Skeletal muscle cell (primary cell): ENCODE data around the gene ZCCHC2.

Experiments used
- DNase-seq: peaks from one replicate; pipeline ENCODE4 v3.0.0-alpha.2; 2010; ENCODE audit warnings: low read depth
- H3K4me3 ChIP-seq: 2 replicates; pipeline ENCODE4 v1.5.1; 2011; ENCODE audit warnings: low read depth, mild to moderate bottlenecking, control low read depth, low read length, moderate library complexity

Gene ZCCHC2

GRCh38 chr18:62571037-62571436 is 48.2 kb downstream of the ZCCHC2 start:
- H3K4me3 ChIP-seq, result no peak overlapping the region
- no peak for DNase-seq

- H3K4me3 ChIP-seq, result no peak overlapping the region
- DNase-seq, result no peak
Observed at GRCh38 chr18:62571648-62572047, 48.8 kb downstream of the ZCCHC2 start.

DNA sequence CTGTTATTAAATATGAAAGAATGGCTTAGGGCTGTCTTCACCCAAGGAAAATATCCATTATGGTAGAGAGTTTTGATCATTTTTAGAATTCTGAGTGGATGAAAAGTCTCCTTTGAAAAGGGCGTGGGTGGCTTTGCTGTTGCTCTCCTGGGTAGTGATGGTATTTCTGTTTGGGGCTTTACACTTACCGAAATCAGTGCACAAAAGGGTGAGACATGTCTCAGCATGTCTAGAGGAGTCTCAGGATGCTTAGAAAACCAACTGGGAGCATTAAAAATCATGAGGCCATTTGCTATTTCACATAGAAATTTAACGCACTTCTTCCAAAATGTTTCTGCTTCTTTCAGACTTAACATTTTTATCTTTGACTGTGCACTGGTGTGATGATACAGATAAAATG is 49.6 kb downstream of the ZCCHC2 start:
- H3K4me3 ChIP-seq, result no peak overlapping the region
- DNase-seq, result no peak

DNA sequence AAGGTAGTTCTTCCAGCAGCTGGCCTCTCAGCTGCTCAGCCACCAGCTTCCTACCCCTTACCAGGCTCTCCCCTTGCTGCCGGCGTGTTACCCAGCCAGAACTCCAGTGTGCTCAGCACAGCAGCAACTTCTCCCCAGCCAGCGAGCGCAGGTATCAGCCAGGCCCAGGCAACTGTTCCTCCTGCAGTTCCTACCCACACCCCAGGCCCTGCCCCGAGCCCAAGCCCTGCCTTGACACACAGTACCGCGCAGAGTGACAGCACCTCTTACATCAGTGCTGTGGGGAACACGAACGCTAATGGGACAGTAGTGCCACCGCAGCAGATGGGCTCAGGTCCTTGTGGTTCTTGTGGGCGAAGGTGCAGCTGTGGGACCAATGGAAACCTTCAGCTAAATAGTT is 52.0 kb downstream of the ZCCHC2 start:
- H3K4me3 ChIP-seq, result no peak overlapping the region

GRCh38 chr18:62576271-62576670 is 53.4 kb downstream of the ZCCHC2 start:
- no peak overlapping the region for H3K4me3 ChIP-seq
- DNase-seq, result no peak

More for the DNA sequence above, 52.0 kb downstream of the ZCCHC2 start:
- DNase-seq, result no peak

DNA sequence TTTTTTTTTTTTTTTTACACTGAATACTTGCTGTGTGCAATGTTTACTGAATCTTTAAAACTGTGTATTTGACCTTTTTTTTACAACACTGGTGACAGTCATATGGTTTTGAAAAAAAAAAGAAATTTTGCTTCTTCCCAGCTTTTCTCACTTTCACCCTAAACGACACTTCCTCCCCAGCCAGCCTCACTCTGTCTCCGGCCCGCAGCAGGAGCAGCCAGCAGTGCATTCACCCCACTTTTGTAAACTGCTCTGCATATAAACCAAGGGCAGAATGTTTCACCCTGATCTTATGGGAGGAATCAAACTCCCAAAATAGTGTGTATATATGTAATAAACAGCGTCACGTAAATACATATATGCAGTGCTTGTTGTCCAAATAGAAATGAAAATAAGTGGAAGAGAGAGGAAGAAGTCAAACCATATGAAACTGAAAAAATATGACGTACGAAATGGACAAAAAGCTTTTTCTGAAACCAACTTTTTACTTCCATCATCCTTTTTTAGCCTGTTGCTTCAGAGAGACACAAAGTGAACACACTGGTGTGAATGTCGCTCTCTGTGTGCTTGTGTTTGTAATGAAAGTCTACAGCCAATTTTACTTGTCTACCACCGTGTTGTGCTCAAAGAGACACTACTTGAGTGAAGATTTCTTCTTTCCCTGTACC is 54.2 kb downstream of the ZCCHC2 start:
- no peak for DNase-seq
- H3K4me3 ChIP-seq, result no peak overlapping the region

DNA sequence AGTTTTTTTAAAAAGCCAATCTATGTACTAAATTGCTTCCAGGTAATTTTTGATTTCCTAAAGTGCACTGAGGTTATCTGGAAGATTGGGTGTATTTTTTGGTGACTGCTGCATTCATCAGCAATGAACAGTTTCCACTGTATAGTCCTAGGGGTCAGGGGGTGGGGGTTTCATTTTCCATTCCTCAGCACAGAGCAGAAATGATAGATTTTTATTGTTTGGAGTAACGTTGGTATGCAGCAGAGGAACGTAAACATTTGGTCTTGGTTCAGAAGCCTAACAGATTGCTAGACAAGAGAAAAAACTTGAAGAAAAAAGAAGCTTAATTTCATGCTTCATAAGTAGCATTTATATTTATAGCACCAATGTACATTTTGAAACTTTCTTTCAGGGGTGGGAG is 54.9 kb downstream of the ZCCHC2 start:
- DNase-seq, result no peak
- H3K4me3 ChIP-seq, result no peak overlapping the region

DNA sequence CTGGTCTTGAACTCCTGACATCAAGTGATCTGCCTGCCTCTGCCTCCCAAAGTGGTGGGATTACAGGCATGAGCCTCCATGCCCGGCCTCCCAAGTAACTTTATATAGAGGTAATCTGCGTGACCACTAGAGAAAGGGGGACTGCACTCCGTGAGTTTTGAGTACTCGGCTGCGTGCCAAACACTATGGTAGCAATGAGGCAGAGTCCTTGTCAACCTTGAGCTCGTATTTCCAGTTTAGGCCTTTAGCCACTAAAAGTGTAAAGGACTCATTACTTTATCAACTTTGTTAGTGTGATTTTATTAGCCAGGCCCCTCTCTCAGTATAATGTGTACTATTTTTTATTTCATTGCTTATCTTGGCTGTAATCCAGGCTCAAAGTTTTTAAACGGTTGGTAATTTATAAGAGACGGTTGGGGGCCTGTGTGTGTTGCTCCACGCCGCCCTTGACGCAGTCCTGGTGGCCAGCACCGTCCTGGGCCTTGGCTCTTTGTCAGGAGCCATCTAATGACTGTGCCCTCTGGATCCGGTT is 56.2 kb downstream of the ZCCHC2 start:
- no peak overlapping the region for H3K4me3 ChIP-seq
- no peak for DNase-seq

- DNase-seq, result no peak
- no peak overlapping the region for H3K4me3 ChIP-seq
Observed at GRCh38 chr18:62583376-62583775, 60.6 kb downstream of the ZCCHC2 start.

DNA sequence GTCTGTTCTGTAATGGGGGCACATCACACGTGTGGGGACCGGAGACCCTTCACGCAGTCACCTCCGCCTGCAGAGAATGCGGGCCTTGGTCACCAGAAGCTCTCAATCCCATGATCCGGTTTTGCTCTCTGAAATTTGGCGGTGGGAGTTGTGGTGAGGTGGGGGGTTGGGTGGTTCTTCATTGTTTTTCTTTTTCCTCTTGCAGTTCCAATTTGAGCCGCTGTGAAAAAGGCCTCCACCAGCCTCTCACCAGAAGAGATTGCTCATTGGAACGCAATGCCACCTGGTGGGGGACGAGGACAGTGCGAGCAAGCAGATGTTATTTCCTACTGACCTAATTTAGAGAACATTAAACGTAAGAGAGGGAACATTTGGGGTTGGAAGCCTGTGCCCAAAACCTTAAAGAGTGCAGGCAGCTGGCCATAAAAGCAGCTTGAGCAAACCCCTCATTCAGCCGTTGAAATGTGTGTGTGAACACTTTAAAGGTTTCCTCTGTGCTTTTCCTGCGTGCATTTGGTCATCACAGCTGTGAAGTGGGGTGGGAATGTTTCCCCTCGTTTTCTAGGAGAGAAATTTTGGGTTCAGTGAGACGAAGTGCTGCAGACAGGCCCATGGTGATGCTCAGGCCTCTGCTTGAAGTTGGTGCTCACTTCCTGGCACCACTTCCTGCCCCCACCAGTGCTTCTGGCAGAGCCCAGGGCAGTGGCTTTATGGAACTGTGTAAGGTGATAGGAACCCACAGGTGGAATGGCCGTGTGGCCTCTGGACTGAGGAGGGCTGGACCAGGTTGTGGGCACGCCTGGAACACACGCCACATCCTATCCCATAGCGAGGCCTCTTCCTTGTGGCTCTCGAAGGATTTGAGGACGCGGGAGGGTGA is 61.7 kb downstream of the ZCCHC2 start:
- DNase-seq, result peak; percentile 57
- no peak overlapping the region for H3K4me3 ChIP-seq

DNA sequence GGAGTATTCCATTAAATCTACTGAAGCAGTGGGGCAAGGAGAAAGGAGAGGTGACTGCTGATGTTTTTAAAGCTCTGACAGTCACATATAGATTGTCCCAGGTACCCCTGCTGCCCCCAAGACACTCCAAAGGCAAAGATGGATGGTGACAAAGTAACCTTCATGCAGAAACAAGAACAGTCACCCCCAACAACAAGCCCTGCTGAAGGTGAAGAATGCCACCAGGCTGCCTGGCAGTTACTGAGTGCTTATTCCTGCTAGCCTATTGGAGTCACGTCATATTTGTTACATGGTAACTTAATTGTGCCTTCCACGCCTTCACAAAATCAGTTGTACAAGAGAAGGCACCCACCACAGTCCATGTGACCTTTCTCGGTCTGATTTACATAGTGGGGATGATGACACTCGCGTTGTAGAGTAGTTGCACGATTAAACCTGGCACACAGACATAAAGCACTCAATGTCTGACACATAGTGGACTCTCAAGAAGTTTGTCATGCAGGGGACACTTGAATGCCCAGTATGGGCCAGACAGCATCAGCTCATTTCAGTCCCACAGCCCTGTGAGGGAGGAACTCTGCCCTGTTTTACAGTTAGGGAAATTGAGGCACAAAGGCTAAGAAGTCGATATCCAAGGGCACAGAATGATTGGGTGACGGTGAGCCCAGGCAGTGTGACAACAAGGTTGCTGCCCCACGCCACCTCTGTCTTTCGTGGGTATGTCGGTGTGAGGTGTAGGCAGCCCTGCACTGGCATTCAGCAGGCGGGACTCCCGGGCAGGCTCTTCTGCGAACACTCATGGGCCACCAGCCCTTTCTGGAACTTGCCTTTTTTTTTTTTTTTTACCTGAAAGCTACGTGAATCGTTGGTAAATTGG is 62.7 kb downstream of the ZCCHC2 start:
- peak overlapping the region; percentile 15 for H3K4me3 ChIP-seq
- DNase-seq, result no peak

DNA sequence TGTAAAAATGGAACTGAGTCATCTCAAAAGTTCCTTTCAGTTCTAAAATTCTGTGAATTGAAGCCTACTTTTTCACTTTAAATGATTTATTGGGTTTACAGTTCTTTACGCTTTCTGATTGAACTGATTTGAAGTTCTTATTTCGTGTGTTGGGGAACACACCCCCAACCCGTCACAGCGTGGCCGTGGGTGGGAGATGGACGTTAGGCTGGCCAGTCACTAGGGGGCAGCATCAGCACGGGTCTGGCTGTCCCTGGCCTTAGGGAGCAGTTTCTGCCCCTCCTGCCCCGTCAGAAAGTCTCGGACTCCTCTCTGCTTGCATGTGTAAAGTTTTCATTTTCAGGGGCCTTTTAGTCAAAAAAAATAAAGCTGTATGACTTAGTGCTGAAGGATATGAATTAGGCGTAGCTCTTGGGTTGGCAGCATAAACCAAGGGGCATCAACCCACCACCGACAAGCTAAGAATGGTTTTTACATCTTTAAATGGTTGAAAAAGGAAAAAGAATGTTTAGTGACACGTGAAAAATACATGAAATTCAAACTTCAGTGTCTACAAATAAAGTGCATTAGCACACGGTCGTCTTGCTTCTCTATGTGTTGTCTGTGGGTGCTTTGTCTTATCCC is 63.4 kb downstream of the ZCCHC2 start:
- H3K4me3 ChIP-seq, result peak overlapping the region; percentile 15
- peak; percentile 31 for DNase-seq

- no peak overlapping the region for H3K4me3 ChIP-seq
- DNase-seq, result no peak
Observed at GRCh38 chr18:62586781-62587487, 64.1 kb downstream of the ZCCHC2 start.

DNA sequence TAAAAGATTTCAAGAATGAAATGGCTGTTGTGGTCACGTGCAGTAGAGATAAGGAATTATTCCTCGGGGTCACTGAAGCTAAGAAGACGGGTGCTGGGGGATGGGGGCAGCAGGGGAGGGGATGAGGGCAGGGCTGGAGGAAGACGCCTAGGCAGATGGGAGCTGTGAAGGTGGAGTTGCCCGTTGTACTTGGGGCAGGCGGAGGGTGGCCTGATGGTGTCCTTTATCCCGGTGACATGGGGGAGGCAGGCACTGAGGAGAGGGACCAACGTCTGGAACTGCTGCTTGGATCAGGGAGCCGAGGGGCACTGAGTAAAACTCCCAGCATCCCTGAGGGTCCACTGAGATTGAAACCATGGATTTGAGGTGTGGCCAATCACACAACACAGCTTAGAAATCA is 64.9 kb downstream of the ZCCHC2 start:
- DNase-seq, result no peak
- H3K4me3 ChIP-seq, result no peak overlapping the region

DNA sequence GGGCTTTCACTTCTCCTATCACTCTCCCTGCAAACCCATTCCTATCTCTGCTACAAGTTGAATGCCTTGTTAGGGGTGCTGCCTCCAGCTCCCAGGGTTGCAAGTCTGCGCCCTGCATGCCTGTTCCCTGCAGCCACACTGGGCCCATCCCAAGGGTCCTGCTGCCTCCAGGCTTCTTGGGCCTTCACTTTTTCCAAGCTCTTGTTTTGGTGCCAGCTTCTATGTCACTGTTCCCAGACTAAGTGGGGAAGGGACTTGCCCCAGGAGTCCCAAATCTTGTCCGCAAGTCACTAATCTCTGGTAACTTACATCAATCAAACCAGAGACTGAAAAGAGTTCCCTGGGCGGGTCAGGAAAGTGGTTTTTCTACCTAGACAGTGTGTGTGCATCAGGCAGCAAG is 65.4 kb downstream of the ZCCHC2 start:
- DNase-seq, result no peak
- no peak overlapping the region for H3K4me3 ChIP-seq

DNA sequence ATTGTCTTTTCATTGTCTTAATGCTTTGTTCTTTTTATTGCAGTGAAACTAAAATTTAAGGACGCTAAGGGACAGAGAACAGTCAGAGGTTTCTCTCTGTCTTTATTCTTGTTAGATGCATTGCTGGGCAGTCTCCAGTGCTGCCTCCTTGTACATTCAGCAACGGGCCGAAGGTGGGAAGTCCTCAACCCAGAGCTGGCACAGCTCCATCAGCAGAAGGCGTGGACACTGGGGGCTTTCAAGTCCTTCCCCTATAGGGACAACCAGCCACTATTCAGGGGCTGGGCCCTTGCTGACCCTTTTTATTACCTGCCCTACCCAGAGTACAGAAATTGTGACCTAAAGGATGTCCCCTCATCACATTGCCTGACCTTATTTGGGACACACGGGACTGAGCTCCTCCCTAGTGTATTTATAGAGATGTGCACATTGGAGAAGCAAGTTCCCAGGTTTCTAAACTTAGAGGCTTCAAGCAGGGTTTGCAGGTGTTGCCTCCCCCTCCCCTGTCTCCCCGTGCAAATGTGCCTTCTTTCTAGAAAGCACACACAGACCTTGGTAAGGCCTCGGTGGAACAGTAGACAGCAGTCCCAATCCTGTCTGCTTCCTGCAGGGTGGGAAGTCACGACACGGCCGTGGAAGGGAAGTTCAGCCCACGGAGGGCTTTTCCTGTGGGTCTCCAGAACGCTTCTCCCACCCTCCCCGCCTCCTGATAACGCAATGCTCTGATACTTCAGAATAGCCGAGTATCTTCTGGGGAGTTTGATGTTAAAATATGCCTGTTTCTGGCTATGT is 68.2 kb downstream of the ZCCHC2 start:
- DNase-seq, result no peak
- H3K4me3 ChIP-seq, result no peak overlapping the region

DNA sequence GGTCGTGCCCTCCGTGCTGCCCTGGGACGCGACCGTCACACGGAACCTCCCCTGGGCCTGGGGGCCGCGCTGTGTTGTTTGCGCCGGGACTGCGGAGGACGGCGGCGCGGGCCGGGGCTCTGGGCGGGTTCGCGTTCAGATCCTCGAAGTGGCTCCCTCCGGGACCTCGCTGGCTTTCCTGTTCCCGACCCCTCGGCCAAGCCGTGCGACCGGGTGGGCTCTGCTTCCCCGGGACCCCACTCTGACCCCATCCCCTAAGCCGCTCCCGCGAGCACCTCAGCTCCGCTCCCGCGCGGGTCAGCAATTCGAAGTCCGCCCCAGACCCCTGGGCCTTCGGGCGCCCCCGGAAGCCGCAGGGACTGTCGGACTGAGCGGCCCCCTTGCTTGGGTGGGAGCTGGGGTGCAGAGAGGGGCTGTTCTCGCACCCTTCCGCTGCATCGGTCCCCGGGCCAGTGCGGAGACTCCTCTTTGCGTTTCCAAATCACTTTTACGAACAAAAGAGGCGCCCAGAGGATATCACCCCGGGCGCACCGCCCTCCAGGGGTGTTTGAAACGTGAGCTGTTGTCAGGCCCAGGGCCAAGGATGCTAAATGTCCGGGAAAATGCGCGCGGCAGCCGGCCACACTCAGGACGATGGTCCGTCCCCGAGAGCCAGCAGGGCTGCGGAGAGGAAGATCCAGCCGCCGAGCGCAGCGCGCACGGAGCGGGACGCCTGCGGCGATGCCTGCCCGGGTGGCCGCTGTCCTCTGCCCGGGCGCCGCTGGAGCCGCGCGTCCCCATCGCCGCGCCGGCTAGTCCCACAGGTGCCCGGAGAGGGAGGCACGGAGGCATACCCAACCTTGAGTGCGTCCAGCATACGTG is 73.5 kb downstream of the ZCCHC2 start:
- no peak for DNase-seq
- H3K4me3 ChIP-seq, result peak overlapping the region; percentile 33
